Mesenchymal stem cell (in vitro differentiated cells and primary cell): ENCODE measurements around the gene HVCN1.

Experiments
- DNase-seq: peaks from one replicate; pipeline ENCODE4 v3.0.0-alpha.2; 2013
- H2AFZ ChIP-seq: one replicate; pipeline ENCODE4 v1.6.1; 2013; ENCODE audit warnings: low read depth, mild to moderate bottlenecking, control low read depth, inconsistent platforms, low read length, moderate library complexity
- H2AK5ac ChIP-seq: 2 replicates; pipeline ENCODE4 v1.6.1; 2013; ENCODE audit warnings: low read length, moderate library complexity, mild to moderate bottlenecking, inconsistent platforms; ENCODE audit not compliant: severe bottlenecking
- H2BK120ac ChIP-seq: one replicate; pipeline ENCODE4 v1.6.1; 2013; ENCODE audit warnings: low read depth, mild to moderate bottlenecking, inconsistent platforms, low read length, moderate library complexity
- H2BK12ac ChIP-seq, 2 experiments: one replicate each; pipeline ENCODE4 v1.6.1; 2013; ENCODE audit warnings: inconsistent platforms in 2 of 2, low read length in 2 of 2, mild to moderate bottlenecking in 2 of 2, moderate library complexity in 2 of 2, control low read depth in 1 of 2
- H2BK15ac ChIP-seq: one replicate; pipeline ENCODE4 v1.6.1; 2013; ENCODE audit warnings: mild to moderate bottlenecking, low read depth, inconsistent platforms; ENCODE audit not compliant: poor library complexity, severe bottlenecking
- H2BK5ac ChIP-seq: 2 replicates; pipeline ENCODE4 v1.6.1; 2013; ENCODE audit warnings: low read depth, mild to moderate bottlenecking, low read length, control low read depth, inconsistent platforms; ENCODE audit not compliant: poor library complexity, severe bottlenecking
- H3K14ac ChIP-seq, 2 experiments: one replicate each; pipeline ENCODE4 v1.6.1; 2013; ENCODE audit warnings: inconsistent platforms in 2 of 2, low read length in 2 of 2, control low read depth in 1 of 2, mild to moderate bottlenecking in 1 of 2, moderate library complexity in 1 of 2
- H3K18ac ChIP-seq, 2 experiments: one replicate each; pipeline ENCODE4 v1.6.1; 2013; ENCODE audit warnings: inconsistent platforms in 2 of 2, low read length in 2 of 2, control low read depth in 1 of 2, low read depth in 1 of 2, mild to moderate bottlenecking in 1 of 2
- H3K23ac ChIP-seq, 2 experiments: one replicate each; pipeline ENCODE4 v1.6.1; 2013; ENCODE audit warnings: inconsistent platforms in 2 of 2, low read length in 2 of 2, mild to moderate bottlenecking in 2 of 2, moderate library complexity in 2 of 2, control low read depth in 1 of 2
- H3K27ac ChIP-seq: 2 replicates; pipeline ENCODE4 v1.5.1; 2013; ENCODE audit warnings: mild to moderate bottlenecking, moderate library complexity, low read length, control low read depth, inconsistent platforms; ENCODE audit not compliant: poor library complexity, severe bottlenecking
- H3K27me3 ChIP-seq, 2 experiments: 2 replicates each; pipeline versions ENCODE4 v1.6.1 to v1.7.0; 2013; ENCODE audit warnings: low read length in 2 of 2, mild to moderate bottlenecking in 2 of 2, moderate library complexity in 2 of 2, control low read depth in 1 of 2, inconsistent platforms in 1 of 2; ENCODE audit not compliant: control insufficient read depth in 1 of 2, insufficient read depth in 1 of 2
- H3K36me3 ChIP-seq, 2 experiments: 2 replicates each; pipeline versions ENCODE4 v1.6.1 to v1.7.0; 2013; ENCODE audit warnings: low read length in 2 of 2, control low read depth in 1 of 2, inconsistent platforms in 1 of 2, low read depth in 1 of 2, mild to moderate bottlenecking in 1 of 2; ENCODE audit not compliant: insufficient read depth in 2 of 2, control insufficient read depth in 1 of 2
- H3K4ac ChIP-seq, 2 experiments: one replicate each; pipeline ENCODE4 v1.6.1; 2013; ENCODE audit warnings: inconsistent platforms in 2 of 2, low read length in 2 of 2, mild to moderate bottlenecking in 2 of 2, moderate library complexity in 2 of 2, control low read depth in 1 of 2, low read depth in 1 of 2
- H3K4me1 ChIP-seq: 2 replicates; pipeline ENCODE4 v1.6.1; 2013; ENCODE audit warnings: low read depth, low read length, control low read depth; ENCODE audit not compliant: control insufficient read depth, insufficient read depth
- H3K4me2 ChIP-seq: 2 replicates; pipeline ENCODE4 v1.6.1; 2013; ENCODE audit warnings: low read length, mild to moderate bottlenecking, inconsistent platforms; ENCODE audit not compliant: poor library complexity, severe bottlenecking
- H3K4me3 ChIP-seq, 2 experiments: 2 replicates each; pipeline versions ENCODE4 v1.5.1 to v1.7.0; 2013; ENCODE audit warnings: low read length in 2 of 2, mild to moderate bottlenecking in 2 of 2, control low read depth in 1 of 2, low read depth in 1 of 2; ENCODE audit not compliant: insufficient read depth in 1 of 2
- H3K79me1 ChIP-seq: replicated peaks from 2 replicates; pipeline ENCODE4 v1.6.1; 2013; ENCODE audit warnings: mild to moderate bottlenecking, control low read depth, low read length, inconsistent platforms; ENCODE audit not compliant: poor library complexity, severe bottlenecking
- H3K9ac ChIP-seq: 2 replicates; pipeline ENCODE4 v1.7.0; 2013; ENCODE audit warnings: mild to moderate bottlenecking, low read length, moderate library complexity
- H3K9me3 ChIP-seq: 2 replicates; pipeline ENCODE4 v1.7.0; 2013; ENCODE audit warnings: mild to moderate bottlenecking, low read length; ENCODE audit not compliant: control insufficient read depth
- H4K8ac ChIP-seq: one replicate; pipeline ENCODE4 v1.6.1; 2013; ENCODE audit warnings: inconsistent platforms, mild to moderate bottlenecking, low read length, moderate library complexity
- H4K91ac ChIP-seq: one replicate; pipeline ENCODE4 v1.6.1; 2013; ENCODE audit warnings: mild to moderate bottlenecking, low read length, inconsistent platforms
- WGBS: methylation state at CpG from one replicate; pipeline ENCODE4 v1.1.7; 2013; ENCODE audit warnings: mixed read lengths; 5-methylcytosine and 5-hydroxymethylcytosine counted together

The HVCN1 gene

GRCh38 chr12:110696283-110696682 is 7.4 kb upstream of the HVCN1 start:
- no peak overlapping the region for H3K23ac ChIP-seq
- no peak overlapping the region for H3K4me2 ChIP-seq
- H2BK15ac ChIP-seq, result no peak overlapping the region
- H3K18ac ChIP-seq, result no peak overlapping the region
- H3K4ac ChIP-seq, result no peak overlapping the region
- no peak overlapping the region for H2BK12ac ChIP-seq
- H4K8ac ChIP-seq, result no peak overlapping the region
- peaks cover 5% of the 10 kb centered on the region for H3K4me1 ChIP-seq
- H3K27ac ChIP-seq, result no peak overlapping the region
- no peak overlapping the region for H2AFZ ChIP-seq
- WGBS, result 90% methylated on average over 3 of the region's 3 CpGs
- no peaks in the 10 kb centered on the region for H3K36me3 ChIP-seq
- H2AK5ac ChIP-seq, result no peak overlapping the region
- no peak overlapping the region for H2BK120ac ChIP-seq
- no peak overlapping the region for H4K91ac ChIP-seq
- no peak overlapping the region for H2BK5ac ChIP-seq
- H3K14ac ChIP-seq, result no peak overlapping the region
- DNase-seq, result no peak
- H3K9ac ChIP-seq, result no peak overlapping the region
- no peak overlapping the region for H3K4me3 ChIP-seq
- H3K27me3 ChIP-seq, result no peaks in the 10 kb centered on the region
- H3K79me1 ChIP-seq, result no peaks in the 10 kb centered on the region
- H3K9me3 ChIP-seq, result no peaks in the 10 kb centered on the region

DNA sequence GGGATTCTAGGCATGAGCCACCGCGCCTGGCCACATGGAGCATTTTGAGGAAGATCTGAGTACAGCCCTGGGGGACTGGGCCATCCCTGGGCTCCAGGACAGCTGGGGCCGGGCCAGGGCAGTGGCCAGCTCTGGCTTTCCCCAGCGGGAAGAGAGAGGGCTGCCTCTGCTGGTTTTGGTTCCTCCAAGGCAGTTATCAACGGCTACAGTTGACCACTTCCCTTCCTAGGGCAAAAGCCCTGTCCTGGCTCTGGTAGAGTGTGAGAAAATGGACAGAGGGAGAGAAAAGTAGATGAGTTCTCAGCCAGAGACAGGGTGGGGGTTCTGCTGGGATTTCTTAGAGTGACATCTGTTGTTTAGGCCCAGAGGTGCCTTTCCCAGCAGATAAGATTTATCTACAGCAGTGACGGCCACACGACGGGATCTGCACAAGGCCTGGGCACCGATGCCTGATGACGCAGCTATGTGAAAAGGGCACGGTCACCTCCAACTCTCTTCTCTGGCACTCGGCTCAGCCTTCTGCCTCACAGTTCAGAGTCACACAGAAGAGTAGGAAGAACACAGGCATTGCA is 5.5 kb upstream of the HVCN1 start:
- no peak for DNase-seq
- H3K18ac ChIP-seq, result no peak overlapping the region
- H3K14ac ChIP-seq, result no peak overlapping the region

GRCh38 chr12:110693731-110694130 is 4.8 kb upstream of the HVCN1 start:
- no peak overlapping the region for H4K8ac ChIP-seq

More for the DNA sequence above, 5.5 kb upstream of the HVCN1 start:
- Histone ChIP-seq H4K91ac (no peak overlapping the region), H3K4me2 (no peak overlapping the region), H2BK120ac (no peak overlapping the region), H2AFZ (no peak overlapping the region), H3K9ac (no peak overlapping the region), H3K4me3 (no peak overlapping the region), H2BK12ac (no peak overlapping the region), H3K27me3 (peaks cover 0 to 3% of the 10 kb centered on the region in 2 experiments), H3K9me3 (no peaks in the 10 kb centered on the region), H3K4ac (no peak overlapping the region), H3K27ac (no peak overlapping the region), H3K79me1 (no peaks in the 10 kb centered on the region), H3K36me3 (no peaks in the 10 kb centered on the region), H2BK5ac (no peak overlapping the region), H2BK15ac (no peak overlapping the region), H3K4me1 (peaks cover 11% of the 10 kb centered on the region), H4K8ac (no peak overlapping the region), H2AK5ac (no peak overlapping the region), H3K23ac (no peak overlapping the region)
- WGBS, result 75% methylated on average over 12 of the region's 12 CpGs

DNA sequence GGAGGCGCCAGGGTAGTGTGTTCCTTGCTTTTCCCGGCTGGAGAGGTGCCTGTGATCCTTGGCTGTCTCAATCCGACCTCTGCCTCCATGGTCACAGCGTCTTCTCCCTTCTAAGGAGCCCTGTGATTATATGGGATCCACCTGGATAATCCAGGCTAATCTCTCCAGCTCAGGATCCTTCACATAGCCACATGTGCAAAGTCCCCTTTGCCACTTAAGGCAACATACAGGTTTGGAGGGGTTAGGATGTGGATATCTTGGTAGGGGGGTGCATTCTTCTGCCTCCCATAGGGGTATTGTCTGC is 1.2 kb upstream of the HVCN1 start:
- no peaks in the 10 kb centered on the region for H3K79me1 ChIP-seq
- no peak overlapping the region for H2BK12ac ChIP-seq
- H2BK5ac ChIP-seq, result no peak overlapping the region
- no peak overlapping the region for H2BK15ac ChIP-seq
- H3K9me3 ChIP-seq, result peaks cover 1% of the 10 kb centered on the region
- no peak overlapping the region for H3K4me3 ChIP-seq
- H3K27me3 ChIP-seq, result peaks cover 9 to 23% of the 10 kb centered on the region in 2 experiments
- H3K4me2 ChIP-seq, result no peak overlapping the region
- peak overlapping the region; percentile 92 for H4K8ac ChIP-seq
- no peak for DNase-seq
- H3K14ac ChIP-seq, result no peak overlapping the region
- no peak overlapping the region for H3K27ac ChIP-seq
- no peak overlapping the region for H3K18ac ChIP-seq
- WGBS, result 51% methylated on average over 4 of the region's 4 CpGs
- H2BK120ac ChIP-seq, result no peak overlapping the region
- H4K91ac ChIP-seq, result no peak overlapping the region
- no peak overlapping the region for H2AFZ ChIP-seq
- no peak overlapping the region for H3K4ac ChIP-seq
- peaks cover 13% of the 10 kb centered on the region for H3K4me1 ChIP-seq
- peak overlapping the region; percentile 73 for H3K9ac ChIP-seq
- no peak overlapping the region for H2AK5ac ChIP-seq
- H3K23ac ChIP-seq, result no peak overlapping the region
- H3K36me3 ChIP-seq, result no peaks in the 10 kb centered on the region

More at GRCh38 chr12:110693731-110694130, 4.8 kb upstream of the HVCN1 start:
- H3K23ac ChIP-seq, result no peak overlapping the region
- H2BK120ac ChIP-seq, result no peak overlapping the region
- 93% methylated on average over 7 of the region's 7 CpGs for WGBS
- no peak overlapping the region for H2BK5ac ChIP-seq
- H2AFZ ChIP-seq, result no peak overlapping the region
- no peak overlapping the region for H3K4me2 ChIP-seq
- no peak for DNase-seq
- no peak overlapping the region for H2BK12ac ChIP-seq
- no peak overlapping the region for H3K18ac ChIP-seq
- H2BK15ac ChIP-seq, result peak overlapping the region; percentile 73
- H3K4me3 ChIP-seq, result no peak overlapping the region
- no peak overlapping the region for H3K9ac ChIP-seq
- H3K27me3 ChIP-seq, result peaks cover 0 to 4% of the 10 kb centered on the region in 2 experiments
- H3K27ac ChIP-seq, result no peak overlapping the region
- H3K14ac ChIP-seq, result no peak overlapping the region
- H3K36me3 ChIP-seq, result no peaks in the 10 kb centered on the region
- no peak overlapping the region for H4K91ac ChIP-seq
- peaks cover 12% of the 10 kb centered on the region for H3K4me1 ChIP-seq
- no peaks in the 10 kb centered on the region for H3K79me1 ChIP-seq
- H3K4ac ChIP-seq, result no peak overlapping the region
- H2AK5ac ChIP-seq, result no peak overlapping the region
- no peaks in the 10 kb centered on the region for H3K9me3 ChIP-seq
